ENCODE data around the gene NUCB1. TPM values are rescaled to one million over a fixed set of nuclear protein-coding genes. Genes with fewer than 3 reads are reported as not detected.
"Not testable (repeated sequence)": the region's sequence is repeated elsewhere in the genome, so short reads cannot be mapped to it uniquely, and the experiment has no call there.

The NUCB1 gene
- total RNA-seq, 1 donor from 2014 or later, result 164 TPM

GRCh38 chr19:48926909-48927308 lies 26.8 kb downstream of the NUCB1 start:
- Histone ChIP-seq H3K27ac (ENCODE audit: low read depth, low read length) (peak overlapping the region; percentile 28), H3K9ac (ENCODE audit: low read length) (no peak overlapping the region), H3K79me2 (ENCODE audit: insufficient read depth, low read length) (no peaks in the 10 kb centered on the region), H3K4me1 (ENCODE audit: insufficient read depth, low read length) (peaks cover 20% of the 10 kb centered on the region), H3K36me3 (ENCODE audit: insufficient read depth, low read length) (peaks cover 3% of the 10 kb centered on the region), H2AFZ (ENCODE audit: low read depth, low read length) (no peak overlapping the region), H3K27me3 (ENCODE audit: insufficient read depth, low read length) (no peaks in the 10 kb centered on the region), H3K4me3 (ENCODE audit: insufficient read depth, low read depth, low read length) (no peak overlapping the region), H4K20me1 (ENCODE audit: insufficient read depth, low read length) (no peaks in the 10 kb centered on the region), H3K9me3 (ENCODE audit: insufficient read depth, low read depth, low read length) (no peaks in the 10 kb centered on the region), H3K4me2 (ENCODE audit: low read length) (peak overlapping the region; percentile 14)
- DNase-seq (ENCODE audit: low read depth), result peak; percentile 99
- peaks cover 3% of the 10 kb centered on the region for H3K36me3 Mint-ChIP-seq (ENCODE audit: low read depth, unreplicated experiment)
- no peak overlapping the region for H3K4me3 Mint-ChIP-seq (ENCODE audit: unreplicated experiment)
- no peaks in the 10 kb centered on the region for H3K9me3 Mint-ChIP-seq (ENCODE audit: unreplicated experiment)
- FAIRE-seq, result peak; percentile 83
- TF ChIP-seq CTCF (IDR thresholded peaks at IDR 0.05; ENCODE audit: insufficient read depth, low read depth, low read length), result no peak
- no peak for TF ChIP-seq EZH2 (IDR thresholded peaks at IDR 0.05; ENCODE audit: insufficient read depth, low read length)
- peaks cover 2% of the 10 kb centered on the region for H3K4me1 Mint-ChIP-seq (ENCODE audit: low read depth, unreplicated experiment)
- H3K27me3 Mint-ChIP-seq (ENCODE audit: low read depth, unreplicated experiment), result peaks cover 7% of the 10 kb centered on the region
- no peak overlapping the region for H3K27ac Mint-ChIP-seq (ENCODE audit: unreplicated experiment)

DNA sequence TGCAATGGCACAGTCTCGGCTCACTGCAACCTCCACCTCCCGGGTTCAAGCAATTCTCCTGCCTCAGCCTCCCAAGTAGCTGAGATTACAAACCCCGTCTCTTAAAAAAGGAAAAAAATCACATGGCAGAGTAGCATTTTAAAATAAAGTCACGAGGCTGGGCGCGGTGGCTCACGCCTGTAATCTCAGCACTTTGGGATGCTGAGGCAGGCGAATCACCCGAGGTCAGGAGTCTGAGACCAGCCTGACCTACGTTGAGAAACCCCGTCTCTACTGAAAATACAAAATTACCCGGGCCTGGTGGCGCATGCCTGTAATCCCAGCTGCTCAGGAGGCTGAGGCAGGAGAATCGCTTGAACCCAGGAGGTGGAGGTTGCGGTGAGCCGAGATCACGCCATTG lies 27.6 kb downstream of the NUCB1 start:
- not testable (repeated sequence) for H3K79me2 ChIP-seq (ENCODE audit: insufficient read depth, low read length); H3K9me3 ChIP-seq (ENCODE audit: insufficient read depth, low read depth, low read length); DNase-seq (ENCODE audit: low read depth); H3K4me3 Mint-ChIP-seq (ENCODE audit: unreplicated experiment); H3K4me2 ChIP-seq (ENCODE audit: low read length); H3K4me1 Mint-ChIP-seq (ENCODE audit: low read depth, unreplicated experiment); H3K27ac ChIP-seq (ENCODE audit: low read depth, low read length); H3K36me3 Mint-ChIP-seq (ENCODE audit: low read depth, unreplicated experiment); H3K27me3 Mint-ChIP-seq (ENCODE audit: low read depth, unreplicated experiment); H3K27me3 ChIP-seq (ENCODE audit: insufficient read depth, low read length); H3K27ac Mint-ChIP-seq (ENCODE audit: unreplicated experiment); H4K20me1 ChIP-seq (ENCODE audit: insufficient read depth, low read length); H3K9ac ChIP-seq (ENCODE audit: low read length); FAIRE-seq; H2AFZ ChIP-seq (ENCODE audit: low read depth, low read length); H3K9me3 Mint-ChIP-seq (ENCODE audit: unreplicated experiment); H3K36me3 ChIP-seq (ENCODE audit: insufficient read depth, low read length); H3K4me3 ChIP-seq (ENCODE audit: insufficient read depth, low read depth, low read length)
- peaks cover 20% of the 10 kb centered on the region for H3K4me1 ChIP-seq (ENCODE audit: insufficient read depth, low read length)

DNA sequence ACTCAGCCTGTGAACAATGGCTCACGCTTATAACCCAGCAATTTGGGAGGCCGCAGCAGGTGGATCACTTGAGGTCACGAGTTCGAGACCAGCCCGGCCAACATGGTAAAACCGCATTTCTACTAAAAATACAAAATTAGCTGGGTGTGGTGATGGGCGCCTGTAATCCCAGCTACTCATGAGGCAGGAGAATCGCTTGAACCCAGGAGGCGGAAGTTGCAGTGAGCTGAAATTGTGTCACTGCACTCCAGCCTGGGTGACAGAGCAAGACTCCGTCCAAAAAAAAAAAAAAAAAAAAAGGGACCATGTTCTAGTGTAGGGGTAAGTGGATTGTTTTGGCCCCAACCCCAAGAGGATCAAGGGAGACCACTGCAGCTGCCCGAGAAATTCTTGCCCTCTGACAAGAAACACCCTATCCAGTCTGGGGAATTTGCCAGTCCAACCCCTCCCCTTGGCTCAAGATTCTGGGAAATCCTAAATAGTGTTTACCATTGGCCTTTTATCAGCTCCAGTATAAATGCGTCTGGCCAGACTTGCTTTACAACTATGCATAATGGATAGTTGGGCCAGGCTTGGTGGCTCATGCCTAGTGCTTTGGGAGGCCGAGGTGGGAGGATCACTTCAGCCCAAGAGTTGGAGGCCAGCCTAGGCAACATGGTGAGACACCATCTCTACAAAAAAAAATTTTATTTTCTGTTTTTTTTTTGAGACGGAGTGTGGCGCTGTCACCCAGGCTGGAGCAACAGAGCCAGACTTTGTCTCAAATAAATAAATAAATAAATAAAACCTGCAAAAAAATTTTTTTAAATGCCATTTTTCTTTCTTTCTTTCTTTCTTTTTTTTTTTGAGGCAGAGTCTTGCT lies 28.3 kb downstream of the NUCB1 start:
- H3K9ac ChIP-seq (ENCODE audit: low read length), result no peak overlapping the region
- no peak overlapping the region for H3K4me2 ChIP-seq (ENCODE audit: low read length)
- Mint-ChIP-seq H3K9me3 (ENCODE audit: unreplicated experiment) (no peaks in the 10 kb centered on the region), H3K27me3 (ENCODE audit: low read depth, unreplicated experiment) (peaks cover 13% of the 10 kb centered on the region), H3K36me3 (ENCODE audit: low read depth, unreplicated experiment) (no peaks in the 10 kb centered on the region), H3K27ac (ENCODE audit: unreplicated experiment) (no peak overlapping the region), H3K4me1 (ENCODE audit: low read depth, unreplicated experiment) (peaks cover 2% of the 10 kb centered on the region), H3K4me3 (ENCODE audit: unreplicated experiment) (no peak overlapping the region)
- peak; percentile 37 for DNase-seq (ENCODE audit: low read depth)
- H3K4me3 ChIP-seq (ENCODE audit: insufficient read depth, low read depth, low read length), result no peak overlapping the region
- TF ChIP-seq EZH2 (IDR thresholded peaks at IDR 0.05; ENCODE audit: insufficient read depth, low read length) (no peak), CTCF (IDR thresholded peaks at IDR 0.05; ENCODE audit: insufficient read depth, low read depth, low read length) (no peak)
- no peak overlapping the region for H3K27ac ChIP-seq (ENCODE audit: low read depth, low read length)
- H3K79me2 ChIP-seq (ENCODE audit: insufficient read depth, low read length), result no peaks in the 10 kb centered on the region
- no peak for FAIRE-seq
- no peaks in the 10 kb centered on the region for H3K9me3 ChIP-seq (ENCODE audit: insufficient read depth, low read depth, low read length)
- no peak overlapping the region for H2AFZ ChIP-seq (ENCODE audit: low read depth, low read length)
- peaks cover 24% of the 10 kb centered on the region for H3K4me1 ChIP-seq (ENCODE audit: insufficient read depth, low read length)
- no peaks in the 10 kb centered on the region for H3K36me3 ChIP-seq (ENCODE audit: insufficient read depth, low read length)
- H3K27me3 ChIP-seq (ENCODE audit: insufficient read depth, low read length), result peaks cover 12% of the 10 kb centered on the region
- H4K20me1 ChIP-seq (ENCODE audit: insufficient read depth, low read length), result no peaks in the 10 kb centered on the region
